ENCODE results near the gene RABL6. TPM values are rescaled to one million over a fixed set of nuclear protein-coding genes. Genes with fewer than 3 reads are reported as not detected.

Gene RABL6
- total and polyA plus RNA-seq, 2 of the 4 experiments (the other 2 are of a cell fraction), result 37.1 to 47.5 TPM

- ATAC-seq (ENCODE audit: low read depth) (peak; percentile 80), DNase-seq (no peak)
- no peak overlapping the region for H3K56ac ChIP-seq (ENCODE audit: extremely low read depth, insufficient read depth, low read length)
- no peaks in the 10 kb centered on the region for H3K79me1 ChIP-seq (ENCODE audit: low read depth in 1 of 2, low read length in 2 of 2)
- H3K36me3 ChIP-seq (ENCODE audit: control insufficient read depth, insufficient read depth, low read length), result no peaks in the 10 kb centered on the region
- no peaks in the 10 kb centered on the region for H3K4me1 ChIP-seq (ENCODE audit: control insufficient read depth, insufficient read depth, low read length)
- H3K27ac ChIP-seq (ENCODE audit: insufficient read depth, low read length), result no peak overlapping the region
- no peak overlapping the region for H3K4me2 ChIP-seq (ENCODE audit: low read depth, low read length)
- no peak overlapping the region for H2BK20ac ChIP-seq (ENCODE audit: low read depth, low read length)
- dilution Hi-C loops (cut with HindIII; ENCODE audit: low sequenced_read_pairs, unreplicated experiment), result no loop called here
- BruUV-seq (replicated peaks), result no TSS peak
- CTCF ChIA-PET, result no interaction called here
- no peak overlapping the region for H2BK120ac ChIP-seq (ENCODE audit: low read depth, low read length)
- no peak overlapping the region for H3K18ac ChIP-seq (ENCODE audit: low read depth, low read length)
- no peaks in the 10 kb centered on the region for H3K9me1 ChIP-seq (ENCODE audit: insufficient read depth, low read length)
- TF ChIP-seq RAD21 (IDR thresholded peaks at IDR 0.05; ENCODE audit: low read length), result peak; percentile 20; the same call in 1 of the 2 replicates
- TF ChIP-seq MAZ (IDR thresholded peaks at IDR 0.05; ENCODE audit: borderline replicate concordance, low read depth, low read length), result peak; percentile 42; the same call in 1 of the 2 replicates
- TF ChIP-seq, protein P1, sequence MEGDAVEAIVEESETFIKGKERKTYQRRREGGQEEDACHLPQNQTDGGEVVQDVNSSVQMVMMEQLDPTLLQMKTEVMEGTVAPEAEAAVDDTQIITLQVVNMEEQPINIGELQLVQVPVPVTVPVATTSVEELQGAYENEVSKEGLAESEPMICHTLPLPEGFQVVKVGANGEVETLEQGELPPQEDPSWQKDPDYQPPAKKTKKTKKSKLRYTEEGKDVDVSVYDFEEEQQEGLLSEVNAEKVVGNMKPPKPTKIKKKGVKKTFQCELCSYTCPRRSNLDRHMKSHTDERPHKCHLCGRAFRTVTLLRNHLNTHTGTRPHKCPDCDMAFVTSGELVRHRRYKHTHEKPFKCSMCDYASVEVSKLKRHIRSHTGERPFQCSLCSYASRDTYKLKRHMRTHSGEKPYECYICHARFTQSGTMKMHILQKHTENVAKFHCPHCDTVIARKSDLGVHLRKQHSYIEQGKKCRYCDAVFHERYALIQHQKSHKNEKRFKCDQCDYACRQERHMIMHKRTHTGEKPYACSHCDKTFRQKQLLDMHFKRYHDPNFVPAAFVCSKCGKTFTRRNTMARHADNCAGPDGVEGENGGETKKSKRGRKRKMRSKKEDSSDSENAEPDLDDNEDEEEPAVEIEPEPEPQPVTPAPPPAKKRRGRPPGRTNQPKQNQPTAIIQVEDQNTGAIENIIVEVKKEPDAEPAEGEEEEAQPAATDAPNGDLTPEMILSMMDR (conservative IDR thresholded peaks at IDR 0.05; ENCODE audit: low read depth, low read length), result peak; percentile 45
- no peak for TF ChIP-seq RFX5 (IDR thresholded peaks at IDR 0.05; ENCODE audit: low read depth, low read length)
- intact Hi-C loops (cut with micrococcal nuclease), result no loop called here
- H3K9ac ChIP-seq (ENCODE audit: low read depth, low read length), result no peak overlapping the region
- no peak overlapping the region for H3K4me3 ChIP-seq (ENCODE audit: insufficient read depth, low read depth, low read length)
- H2BK5ac ChIP-seq (ENCODE audit: low read depth, low read length, poor library complexity, severe bottlenecking), result no peak overlapping the region
- H4K5ac ChIP-seq (ENCODE audit: low read depth, low read length), result no peak overlapping the region
- H4K20me1 ChIP-seq (ENCODE audit: insufficient read depth, low read length), result no peaks in the 10 kb centered on the region
- no peak overlapping the region for H2BK15ac ChIP-seq (ENCODE audit: low read depth, low read length)
- H3K14ac ChIP-seq (replicated peaks; ENCODE audit: low read depth, low read length), result no peak overlapping the region
- H2AK5ac ChIP-seq (ENCODE audit: low read depth, low read length), result no peak overlapping the region
- peaks cover 9% of the 10 kb centered on the region for H3K27me3 ChIP-seq (ENCODE audit: control insufficient read depth, insufficient read depth, low read length)
- peak overlapping the region; percentile 72 for H2AFZ ChIP-seq (replicated peaks; ENCODE audit: low read length, poor library complexity)
- no peak overlapping the region for H2AK9ac ChIP-seq (replicated peaks; ENCODE audit: low read depth, low read length, poor library complexity)
- H3K23ac ChIP-seq (ENCODE audit: low read depth, low read length), result no peak overlapping the region
- no peak overlapping the region for H4K8ac ChIP-seq (ENCODE audit: low read depth in 2 of 2, low read length in 2 of 2)
- peaks cover 9% of the 10 kb centered on the region for H3K9me3 ChIP-seq (ENCODE audit: control insufficient read depth, insufficient read depth, low read length)
- WGBS, 2 experiments (ENCODE audit: extremely low coverage in 2 of 2, insufficient read length in 1 of 2), result 15% methylated on average over 5 of the region's 16 CpGs; no CpG with 5 or more reads in 1 of the 2 experiments
- no peak overlapping the region for H3K4ac ChIP-seq (ENCODE audit: low read depth, low read length)
- no peak overlapping the region for H4K91ac ChIP-seq (ENCODE audit: insufficient read depth, low read depth, low read length)
- POLR2A ChIA-PET (ENCODE audit: unreplicated experiment), result no interaction called here
- in situ Hi-C loops (cut with MboI; ENCODE audit: low sequenced_read_pairs), result no loop called here
These were observed 38.0 kb upstream of the RABL6 start for GRCh38 chr9:136769710-136770191.

All from IMR-90 (cell line).